CD4-positive, alpha-beta T cell treated with Interleukin-6 at 100 ng/mL for 8 hours (primary cell): ENCODE results near the gene CDK15.
"Not testable (repeated sequence)": the region's sequence is repeated elsewhere in the genome, so short reads cannot be mapped to it uniquely, and the experiment has no call there.

ENCODE experiments used
- DNase-seq: peaks from one replicate; pipeline ENCODE4 v3.0.0-alpha.2; 2020; ENCODE audit warnings: mixed read lengths, low spot score

CDK15 gene

DNA sequence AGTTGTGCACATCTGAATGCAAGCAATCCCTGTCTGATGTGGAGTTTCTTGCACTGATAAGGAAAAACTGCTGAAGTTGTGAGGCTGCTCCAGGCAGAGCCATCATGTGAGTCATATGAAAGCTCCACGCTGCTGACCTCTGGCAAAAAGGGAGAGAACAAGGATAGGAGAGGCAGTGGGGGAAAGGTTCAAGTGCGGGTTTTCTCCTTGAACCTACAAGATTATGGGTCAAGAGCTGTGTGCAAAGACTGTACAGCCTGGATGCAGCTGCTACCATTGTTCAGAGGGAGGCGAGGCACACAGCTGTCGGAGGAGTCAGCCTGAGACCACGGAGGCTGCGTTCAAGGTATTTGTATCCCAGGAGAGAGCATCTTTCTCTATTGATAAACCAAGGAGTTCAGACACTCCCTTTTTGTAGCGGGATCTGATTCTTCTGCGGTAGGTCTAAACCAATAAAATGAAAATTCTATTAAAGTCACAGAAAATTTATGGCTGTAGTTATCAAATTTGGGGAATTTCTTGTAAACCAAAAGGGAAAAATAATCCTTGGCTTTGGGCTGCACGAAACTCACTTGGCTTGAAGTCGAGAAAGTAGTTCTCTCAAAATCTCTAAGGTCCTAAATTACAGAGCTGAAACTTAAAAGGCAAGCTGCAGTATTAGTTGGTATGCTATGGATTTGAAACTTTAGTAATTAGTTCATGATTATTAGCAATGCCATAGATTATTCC lies at the start of gene CDK15:
Gene CDK15, plus strand, starts transcription at position 96 of the 729 bp plus-strand sequence. Its CDS starts 128 bp downstream, at position 224.
- DNase-seq, result no peak

DNA sequence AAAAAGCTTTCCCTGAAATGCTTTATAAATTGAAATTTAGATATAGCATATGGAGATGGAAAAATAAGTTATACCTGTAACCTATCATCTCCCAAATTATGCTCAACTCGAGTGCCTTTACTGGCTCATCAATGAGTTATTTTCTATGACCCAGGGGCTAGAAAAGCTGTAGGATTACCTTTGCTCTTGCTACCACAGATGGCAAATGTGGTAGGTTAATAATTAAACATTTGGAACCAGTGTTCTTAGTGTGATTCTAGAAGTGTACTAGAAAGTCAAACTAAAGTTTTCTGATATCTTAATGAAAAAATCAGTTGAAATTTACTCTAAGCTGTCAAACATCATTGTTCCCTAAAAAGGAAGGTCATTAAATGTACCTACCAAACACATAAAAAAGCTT lies 48.1 kb upstream of the CDK15 start:
- DNase-seq, result no peak

DNA sequence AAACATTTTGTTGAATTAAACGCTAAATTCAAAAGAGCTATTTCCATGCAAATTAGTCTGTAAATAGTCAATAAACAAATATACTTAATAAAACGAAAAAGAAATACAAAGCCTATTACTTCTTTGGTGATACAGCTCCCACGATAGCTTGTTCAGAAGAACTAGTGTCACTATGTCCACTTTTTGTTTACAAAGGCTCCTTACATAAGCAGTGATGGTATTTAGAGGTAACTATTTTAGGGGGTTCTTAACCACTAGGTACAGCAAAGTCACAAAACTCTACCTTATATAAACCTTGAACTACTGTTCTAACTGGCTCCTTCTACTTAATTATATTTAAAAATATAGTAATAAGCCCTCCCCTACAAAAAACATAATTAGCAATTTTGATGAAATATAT lies 47.5 kb upstream of the CDK15 start:
- DNase-seq, result no peak

DNA sequence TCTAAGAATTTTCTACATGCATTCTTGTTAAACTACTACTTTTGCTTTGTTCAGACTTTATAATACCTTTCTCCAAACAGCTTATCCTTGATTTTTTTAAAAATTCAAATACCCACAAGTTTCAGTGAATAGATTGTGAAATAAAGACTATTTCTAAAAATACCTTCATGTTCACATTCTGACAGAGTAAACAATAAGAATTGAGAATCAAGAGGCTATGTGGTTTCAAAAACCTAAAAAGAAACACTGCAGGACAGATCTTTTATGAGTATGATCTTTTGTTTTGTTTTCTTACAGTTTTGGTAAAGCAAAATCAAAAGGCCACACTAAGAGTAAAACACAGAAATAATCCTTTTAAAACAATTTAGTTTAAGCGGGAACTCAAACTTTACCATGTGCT lies 46.8 kb upstream of the CDK15 start:
- no peak for DNase-seq

DNA sequence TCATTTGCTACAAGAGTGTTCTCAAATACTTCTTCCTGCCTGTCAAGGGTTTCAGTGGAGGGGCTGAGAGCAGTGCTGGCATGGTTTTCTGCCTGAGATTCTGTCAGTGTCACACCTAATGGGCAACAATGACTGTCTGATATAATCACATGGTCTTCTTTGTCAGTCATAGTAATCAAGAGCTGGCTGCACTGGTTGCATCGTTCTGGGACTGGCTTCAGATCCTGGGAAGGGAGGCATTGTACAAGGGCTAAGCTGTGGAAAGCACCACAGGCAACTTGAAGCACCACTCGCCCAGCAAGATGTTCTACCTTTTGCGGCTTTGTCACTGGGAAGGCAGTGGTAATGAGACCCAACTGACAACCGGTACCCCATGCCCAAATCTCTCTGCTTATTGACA lies 45.2 kb upstream of the CDK15 start:
- DNase-seq, result no peak

DNA sequence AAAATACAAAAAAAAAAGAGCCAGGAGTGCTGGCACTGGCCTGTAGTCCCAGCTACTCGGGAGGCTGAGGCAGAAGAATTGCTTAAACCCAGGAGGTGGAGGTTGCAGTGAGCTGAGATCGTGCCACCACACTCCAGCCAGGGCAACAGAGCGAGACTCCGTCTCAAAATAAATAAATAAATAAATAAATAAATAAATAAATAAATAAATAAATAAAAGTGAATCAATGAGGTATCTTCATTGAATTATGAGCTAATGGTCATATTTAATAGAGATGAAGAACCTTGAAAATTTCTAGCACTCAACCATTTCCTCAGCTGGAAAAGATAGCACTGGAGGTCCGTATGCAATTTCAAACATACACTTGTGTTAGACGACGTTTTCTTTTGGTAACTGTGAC lies 41.9 kb upstream of the CDK15 start:
- not testable (repeated sequence) for DNase-seq

DNA sequence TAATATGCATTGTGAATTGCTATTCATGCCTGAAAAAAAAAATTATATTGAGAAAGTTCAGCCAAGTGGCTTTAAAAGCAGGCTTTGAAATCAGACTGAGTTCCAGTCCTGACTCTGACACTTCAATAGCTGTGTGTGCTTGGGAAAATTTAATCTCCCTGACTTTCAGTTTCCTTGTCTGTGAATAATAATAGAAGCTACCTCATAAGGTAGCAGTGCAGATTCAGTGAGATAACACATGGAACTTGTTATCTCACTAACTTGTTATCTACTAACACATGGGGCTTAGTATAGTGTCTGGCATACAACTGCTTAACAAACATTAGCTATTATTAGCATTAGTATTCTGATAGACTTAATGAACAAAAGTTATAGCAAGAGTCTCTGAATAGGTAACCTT lies 40.5 kb upstream of the CDK15 start:
- no peak for DNase-seq

DNA sequence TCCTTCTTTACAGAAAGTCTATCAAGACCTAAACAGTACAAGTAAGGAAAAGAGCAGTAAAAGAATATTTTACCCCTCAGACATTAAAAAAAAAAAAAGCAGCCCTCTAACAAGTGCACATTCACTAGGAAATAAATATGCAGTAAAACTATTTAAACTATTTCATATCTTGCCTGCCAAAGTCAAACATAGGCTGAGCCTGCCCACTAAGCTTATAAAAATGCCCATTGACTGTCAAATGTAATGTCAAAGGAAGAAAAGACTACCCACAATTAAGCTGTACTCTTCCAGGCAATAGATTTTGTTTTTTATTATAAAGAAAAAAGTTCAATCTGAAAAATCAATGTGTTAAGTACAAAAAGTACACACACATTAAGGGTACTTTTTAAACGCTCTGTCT lies 37.4 kb upstream of the CDK15 start:
- DNase-seq, result no peak

DNA sequence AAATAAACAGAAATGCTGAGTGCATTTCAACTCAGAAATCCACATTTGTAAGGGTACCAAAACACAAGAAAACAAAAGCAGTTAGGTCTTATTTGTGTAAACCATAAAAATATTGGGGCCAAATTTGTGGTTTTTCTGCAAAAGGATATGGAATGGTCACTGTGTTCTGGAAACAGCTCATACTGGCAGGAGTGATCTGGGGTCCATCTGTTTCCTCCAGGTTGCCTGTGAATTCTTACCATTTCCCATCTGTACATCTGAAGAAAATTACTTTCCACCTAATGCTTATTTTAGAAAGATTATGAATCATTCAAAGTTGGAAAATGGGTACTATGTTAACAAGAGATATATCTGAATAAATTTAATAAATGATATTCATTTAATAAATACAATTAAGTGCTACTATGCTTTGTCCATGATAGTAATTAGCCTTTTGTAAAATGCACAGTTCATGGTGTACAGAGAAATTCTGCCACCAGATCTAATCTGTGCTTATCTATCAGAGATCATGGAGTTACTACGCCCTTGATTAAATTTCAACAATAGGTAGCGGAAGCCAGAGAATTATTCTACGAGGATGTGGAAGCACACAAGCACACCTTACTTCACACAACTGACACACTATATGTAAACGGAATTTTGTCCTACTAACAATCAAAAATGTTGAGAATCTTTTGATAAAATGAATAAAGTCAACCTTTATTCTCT lies 36.5 kb upstream of the CDK15 start:
- no peak for DNase-seq

DNA sequence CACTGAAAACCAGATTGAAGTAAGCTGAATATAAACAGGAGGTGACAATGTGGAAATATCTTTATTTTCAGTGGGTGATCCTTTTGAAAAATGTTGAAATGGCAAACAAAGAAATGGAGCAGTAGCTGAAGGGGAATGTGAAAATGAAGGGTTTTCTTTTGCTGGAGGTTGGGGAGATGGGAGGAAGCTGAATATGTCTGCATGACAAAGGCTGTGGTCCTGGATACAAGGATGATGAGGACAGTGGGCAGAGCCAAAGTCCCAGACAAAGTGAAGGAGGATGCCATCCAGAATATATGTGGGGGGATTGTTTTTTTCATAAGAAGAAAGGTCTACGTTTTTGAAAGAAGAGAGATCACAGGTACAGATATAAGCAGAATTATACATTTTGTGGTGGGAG lies 32.3 kb upstream of the CDK15 start:
- DNase-seq, result no peak

DNA sequence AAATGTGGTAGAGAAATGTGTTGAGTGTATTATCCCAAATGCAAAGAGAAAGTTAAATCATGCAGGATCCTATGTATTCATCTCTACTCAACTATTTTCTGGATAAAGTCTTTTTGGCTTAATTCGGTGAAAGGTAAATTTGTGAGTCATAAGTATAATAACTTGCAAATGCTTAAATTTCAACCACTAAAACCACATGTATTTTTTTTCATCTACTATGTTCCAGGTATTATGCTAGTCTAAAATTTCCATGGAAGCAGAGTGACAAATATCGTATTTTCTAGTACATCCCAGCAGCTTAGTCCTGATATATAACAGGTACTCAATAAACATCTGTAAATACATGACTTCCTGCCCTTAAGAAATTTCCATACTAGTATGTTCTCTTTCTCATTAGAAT lies 31.8 kb upstream of the CDK15 start:
- no peak for DNase-seq

DNA sequence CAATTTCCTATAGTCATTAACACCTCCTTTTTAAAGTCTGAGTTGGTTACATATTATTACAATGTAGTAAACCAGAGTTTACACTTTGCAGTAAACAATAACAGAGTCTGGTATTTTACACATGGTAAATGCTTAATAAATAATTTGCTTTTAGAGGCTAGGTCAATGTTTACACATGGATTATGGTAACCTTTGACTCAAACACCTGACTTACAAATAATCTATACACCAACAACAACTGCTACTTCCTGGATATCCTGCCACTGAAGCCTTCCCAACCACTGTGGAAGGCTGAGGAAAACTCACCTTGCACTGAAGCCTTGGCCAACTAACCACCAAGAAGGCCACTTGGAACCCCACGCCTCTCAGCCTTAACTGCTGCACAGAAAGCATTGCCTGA lies 31.0 kb upstream of the CDK15 start:
- DNase-seq, result no peak

DNA sequence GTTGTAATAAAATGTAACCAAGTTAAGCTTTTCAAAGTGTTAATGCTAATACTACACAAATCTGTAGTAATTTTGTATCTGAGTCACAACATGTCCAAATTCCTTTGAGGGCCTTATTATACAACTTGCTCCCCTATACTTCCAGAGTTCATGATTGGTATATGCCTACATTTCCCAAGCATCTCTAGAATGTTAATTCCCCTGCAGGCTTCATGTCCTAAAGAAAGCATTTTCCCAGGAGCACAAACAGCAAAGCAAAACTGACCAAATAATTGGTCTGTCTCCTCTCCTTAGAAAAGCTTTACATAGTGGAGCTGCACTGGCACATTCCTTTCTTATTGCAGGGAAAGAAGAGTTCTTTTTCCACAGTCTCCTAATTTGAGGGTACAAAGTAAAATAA lies 29.3 kb upstream of the CDK15 start:
- DNase-seq, result no peak

DNA sequence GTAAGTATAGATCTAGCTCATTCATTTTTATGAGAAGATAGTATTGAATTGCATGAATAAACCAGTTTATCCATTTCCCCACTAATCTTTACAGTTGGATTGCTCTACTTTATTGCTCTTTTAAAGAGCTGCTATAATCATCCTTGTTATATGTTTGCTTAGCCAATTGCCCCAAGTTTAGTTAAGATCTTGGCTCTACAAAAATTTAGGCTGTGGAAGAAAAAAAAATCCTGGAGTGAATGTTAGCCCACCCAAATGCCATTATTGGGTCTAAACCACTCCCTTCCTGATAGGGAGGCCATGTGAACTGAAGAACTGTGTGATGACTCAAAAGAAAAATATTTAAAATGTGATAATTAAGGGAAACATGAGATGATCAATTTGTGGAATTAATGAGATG lies 28.5 kb upstream of the CDK15 start:
- DNase-seq, result no peak

DNA sequence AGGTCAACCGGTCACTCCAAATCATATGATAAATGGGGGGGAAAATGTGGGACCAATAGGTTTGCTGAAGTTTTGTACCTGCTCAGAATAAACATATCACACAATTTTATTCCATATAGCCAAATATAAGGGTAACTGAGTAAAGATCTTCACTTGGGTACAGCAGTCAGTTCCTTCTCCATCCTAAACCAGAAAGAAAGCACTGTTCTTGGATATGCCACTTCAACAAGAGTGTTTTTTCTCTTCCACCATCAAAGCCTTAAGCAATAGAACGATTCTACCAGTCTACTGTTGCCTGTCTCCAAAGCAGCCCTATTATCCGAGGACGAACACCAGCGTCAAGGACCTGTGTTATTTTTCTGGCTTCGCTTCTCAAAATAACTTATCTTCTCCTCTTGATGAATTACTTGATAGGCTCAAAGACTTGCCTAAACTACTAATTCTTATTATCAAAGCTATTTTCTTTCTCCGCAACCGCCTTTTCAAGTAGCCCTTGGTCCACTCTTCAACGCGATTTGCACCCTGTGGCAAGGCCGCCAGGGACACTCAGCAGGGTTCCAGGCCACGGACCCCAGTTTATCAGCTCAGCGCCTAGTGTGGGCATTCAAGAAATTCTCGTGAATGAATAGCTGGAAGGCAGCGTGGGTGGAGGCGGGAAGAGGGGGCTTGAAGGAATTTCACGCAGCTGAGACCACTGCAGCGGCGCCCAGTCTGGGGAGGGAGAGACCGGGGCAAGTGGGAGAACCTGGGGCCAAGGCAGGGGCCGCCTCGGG lies 26.2 kb upstream of the CDK15 start:
- DNase-seq, result no peak

DNA sequence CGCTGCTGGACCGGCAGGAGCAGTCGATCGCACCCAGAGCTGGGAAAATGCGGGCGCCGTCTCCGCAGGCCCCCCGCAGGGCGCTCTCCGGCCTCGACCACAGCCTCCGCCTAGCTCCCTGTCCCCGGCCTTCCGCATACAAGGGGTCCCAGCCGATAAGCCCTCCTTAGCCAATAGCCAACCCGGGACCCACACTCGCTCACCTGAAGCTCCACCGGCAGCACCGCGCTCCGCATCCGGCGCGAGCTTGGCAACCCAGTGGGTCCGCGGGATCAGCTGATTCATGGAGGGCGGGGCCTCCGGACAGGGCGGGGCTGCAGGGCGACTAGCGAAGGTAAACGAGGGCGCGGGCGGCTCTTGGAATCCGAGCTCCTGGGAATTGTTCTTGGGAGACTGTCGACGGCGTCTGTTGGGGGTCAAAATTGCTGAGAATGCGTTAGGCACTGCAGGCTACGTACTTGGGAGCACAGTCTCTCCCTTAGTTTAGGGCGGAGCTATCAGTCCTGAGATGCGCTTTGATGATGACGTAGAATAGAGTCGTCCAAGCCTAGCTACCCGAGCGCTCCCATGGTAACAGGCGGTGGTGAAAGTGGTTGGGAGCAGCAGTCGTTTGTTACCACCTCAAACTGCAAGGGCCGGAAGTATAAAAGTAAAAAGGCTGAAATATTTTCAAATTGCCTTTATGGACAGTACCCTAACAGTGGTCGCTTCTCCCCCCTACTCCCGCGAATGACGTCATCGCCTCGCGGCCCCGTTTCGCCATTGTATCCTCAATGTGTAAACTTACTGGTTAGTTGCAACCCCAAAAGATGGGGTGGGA lies 25.5 kb upstream of the CDK15 start, which contains the start of gene ALS2:
Gene ALS2, minus strand, starts transcription at position 260 of the 820 bp plus-strand sequence. CDS start 12,048 bp downstream, outside the sequence.
- peak; percentile 91 for DNase-seq

DNA sequence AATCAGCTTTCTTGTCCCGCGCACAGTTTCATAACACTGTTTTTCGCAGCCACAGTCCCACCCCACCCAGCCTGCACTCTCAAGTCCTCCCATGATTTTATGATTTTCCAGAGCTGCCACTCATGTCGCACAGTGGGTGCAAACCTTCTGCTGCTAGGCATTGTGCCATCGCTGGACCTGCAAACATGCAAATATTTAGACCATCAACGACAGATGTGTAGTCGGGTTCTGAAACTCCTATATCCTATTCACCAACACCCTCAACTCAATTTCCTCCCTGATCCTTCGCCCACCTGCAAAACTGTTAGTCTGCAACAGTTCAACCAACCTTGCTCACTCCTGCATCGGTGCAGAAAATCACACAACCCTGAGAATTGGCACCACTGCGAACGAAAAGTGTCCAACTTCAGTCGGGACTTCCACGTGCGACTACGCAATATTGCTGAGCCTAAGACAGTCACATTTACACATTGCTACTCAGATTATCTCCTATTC lies 24.7 kb upstream of the CDK15 start:
- no peak for DNase-seq

DNA sequence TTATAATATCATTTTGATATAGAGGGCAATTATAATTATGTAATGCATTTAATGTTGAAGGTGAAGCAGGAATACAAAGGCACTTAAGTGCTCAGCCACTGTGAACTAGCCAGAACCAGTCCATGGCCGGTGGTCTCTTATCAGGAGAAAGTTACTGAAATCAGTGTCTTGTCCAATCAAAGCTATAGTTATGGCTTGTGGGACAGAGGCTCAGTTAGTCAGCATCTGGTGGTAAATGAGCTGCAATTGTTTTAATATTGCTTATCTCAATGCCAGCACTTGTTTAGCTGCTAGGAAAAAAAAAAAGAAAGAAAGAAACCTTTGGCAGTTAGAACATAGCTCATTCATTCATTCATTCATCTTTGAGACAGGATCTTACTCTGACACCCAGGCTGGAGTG lies 21.8 kb upstream of the CDK15 start:
- DNase-seq, result no peak

DNA sequence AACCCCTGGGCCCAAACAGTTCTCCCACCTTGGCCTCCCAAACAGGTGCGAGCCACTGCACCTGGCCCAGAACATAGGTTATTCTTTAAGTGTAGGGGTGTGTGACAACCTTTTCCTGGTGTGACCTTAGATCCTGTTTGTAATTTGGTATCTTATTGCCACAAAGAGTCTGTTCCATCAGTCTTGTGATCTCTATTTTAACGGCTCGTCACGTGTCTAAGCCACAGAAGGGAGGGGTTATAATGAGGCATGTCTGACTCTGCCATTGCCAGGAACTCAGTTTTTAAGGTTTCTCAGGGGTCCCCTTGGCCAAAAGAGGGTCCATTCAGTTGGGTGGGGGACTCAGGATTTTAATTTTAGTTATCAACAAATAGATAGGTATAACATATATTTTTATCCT lies 21.2 kb upstream of the CDK15 start:
- no peak for DNase-seq

DNA sequence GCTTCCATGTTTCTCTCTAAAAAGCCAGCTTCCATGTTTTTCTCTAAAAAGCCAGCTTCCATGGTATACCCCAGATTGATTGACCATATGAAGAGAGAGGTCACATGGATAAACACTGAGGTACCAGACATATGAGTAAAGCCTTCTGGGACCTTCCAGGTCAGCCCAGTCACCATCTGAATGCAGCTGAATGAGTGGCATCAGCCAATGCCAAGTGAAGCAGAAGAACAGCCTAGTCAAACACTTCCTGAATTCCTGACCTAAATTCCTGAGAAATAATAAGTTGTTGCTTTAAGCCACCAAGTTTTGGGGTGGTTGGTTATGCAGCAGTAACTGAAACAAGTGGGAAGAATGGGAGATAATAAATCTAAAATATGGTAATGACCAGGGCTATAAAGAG lies 19.9 kb upstream of the CDK15 start:
- DNase-seq, result no peak

DNA sequence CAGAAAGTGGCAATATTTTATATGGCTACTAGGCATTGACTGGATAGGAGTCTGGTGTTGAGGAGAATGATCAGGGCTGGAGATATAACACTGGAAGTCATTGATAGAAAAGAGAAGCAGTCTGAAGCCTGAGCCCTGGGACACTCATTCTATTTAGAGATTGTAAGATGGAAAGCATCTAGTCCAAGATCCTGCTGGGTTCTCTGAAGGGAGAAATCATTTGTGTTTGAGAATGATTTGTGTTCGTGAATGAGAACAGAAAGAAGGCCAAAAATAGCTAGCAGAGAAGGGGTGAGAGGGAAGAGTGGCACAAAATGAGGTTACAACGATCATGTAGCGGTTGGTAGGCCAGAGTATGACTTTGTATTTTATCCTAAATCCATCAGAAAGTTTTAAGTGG lies 18.0 kb upstream of the CDK15 start:
- DNase-seq, result no peak

DNA sequence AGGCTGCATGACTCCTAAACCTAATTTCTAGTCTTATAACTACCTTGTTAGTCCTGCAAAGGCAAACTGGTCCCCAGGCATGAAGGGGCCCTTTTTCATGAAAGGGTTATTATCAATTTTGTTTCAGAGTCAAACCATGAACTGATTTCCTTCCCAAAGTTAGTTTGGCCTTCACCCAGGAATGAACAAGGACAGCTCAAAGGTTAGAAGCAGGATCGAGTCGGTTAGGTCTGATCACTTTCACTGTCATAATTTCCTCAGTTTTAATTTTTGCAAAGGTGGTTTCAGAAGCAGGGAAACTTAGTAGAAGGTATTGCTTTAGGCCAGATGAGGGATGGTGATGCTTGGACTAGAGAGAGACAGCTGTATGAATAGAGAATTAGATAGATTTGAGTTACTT lies 16.9 kb upstream of the CDK15 start:
- no peak for DNase-seq
